Astrocyte (in vitro differentiated cells and primary cell): Measurements from ENCODE around the gene CSNK1A1.

ENCODE experiments used
- EZH2 ChIP-seq: IDR thresholded peaks from 2 replicates; pipeline ENCODE4 v1.6.1; 2012; ENCODE audit warnings: mild to moderate bottlenecking, low read length, inconsistent platforms; ENCODE audit not compliant: insufficient read depth
- TF ChIP-seq, protein P1 (sequence below): IDR thresholded peaks from 2 replicates; pipeline ENCODE4 v1.5.1; 2011; ENCODE audit warnings: low read depth, mild to moderate bottlenecking, inconsistent platforms, low read length, moderate library complexity; ENCODE audit not compliant: insufficient read depth

DNA sequence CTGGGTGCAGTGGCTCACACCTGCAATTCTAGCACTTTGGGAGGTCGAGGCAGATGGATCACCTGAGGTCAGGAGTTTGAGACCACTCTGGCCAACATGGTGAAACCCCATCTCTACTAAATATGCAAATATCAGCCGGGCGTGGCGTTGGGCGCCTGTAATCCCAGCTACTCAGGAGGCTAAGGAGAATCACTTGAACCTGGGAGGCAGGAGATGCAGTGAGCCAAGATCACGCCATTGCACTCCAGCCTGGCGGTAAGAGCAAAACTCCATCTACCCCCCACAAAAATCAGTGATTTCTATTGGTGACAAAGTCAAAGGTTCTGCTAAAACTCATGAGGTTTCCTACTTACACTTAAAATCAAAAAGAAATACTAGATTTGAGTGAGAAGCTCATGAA, 18.8 kb downstream of the CSNK1A1 start:
- TF ChIP-seq, protein P1, sequence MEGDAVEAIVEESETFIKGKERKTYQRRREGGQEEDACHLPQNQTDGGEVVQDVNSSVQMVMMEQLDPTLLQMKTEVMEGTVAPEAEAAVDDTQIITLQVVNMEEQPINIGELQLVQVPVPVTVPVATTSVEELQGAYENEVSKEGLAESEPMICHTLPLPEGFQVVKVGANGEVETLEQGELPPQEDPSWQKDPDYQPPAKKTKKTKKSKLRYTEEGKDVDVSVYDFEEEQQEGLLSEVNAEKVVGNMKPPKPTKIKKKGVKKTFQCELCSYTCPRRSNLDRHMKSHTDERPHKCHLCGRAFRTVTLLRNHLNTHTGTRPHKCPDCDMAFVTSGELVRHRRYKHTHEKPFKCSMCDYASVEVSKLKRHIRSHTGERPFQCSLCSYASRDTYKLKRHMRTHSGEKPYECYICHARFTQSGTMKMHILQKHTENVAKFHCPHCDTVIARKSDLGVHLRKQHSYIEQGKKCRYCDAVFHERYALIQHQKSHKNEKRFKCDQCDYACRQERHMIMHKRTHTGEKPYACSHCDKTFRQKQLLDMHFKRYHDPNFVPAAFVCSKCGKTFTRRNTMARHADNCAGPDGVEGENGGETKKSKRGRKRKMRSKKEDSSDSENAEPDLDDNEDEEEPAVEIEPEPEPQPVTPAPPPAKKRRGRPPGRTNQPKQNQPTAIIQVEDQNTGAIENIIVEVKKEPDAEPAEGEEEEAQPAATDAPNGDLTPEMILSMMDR: no peak
- TF ChIP-seq EZH2: no peak
